ENCODE data around the gene MCM3. TPM values are rescaled to one million over a fixed set of nuclear protein-coding genes. Genes with fewer than 3 reads are reported as not detected.

The MCM3 gene
- total RNA-seq, 1 experiment from 2014 or later, result 107 TPM

DNA sequence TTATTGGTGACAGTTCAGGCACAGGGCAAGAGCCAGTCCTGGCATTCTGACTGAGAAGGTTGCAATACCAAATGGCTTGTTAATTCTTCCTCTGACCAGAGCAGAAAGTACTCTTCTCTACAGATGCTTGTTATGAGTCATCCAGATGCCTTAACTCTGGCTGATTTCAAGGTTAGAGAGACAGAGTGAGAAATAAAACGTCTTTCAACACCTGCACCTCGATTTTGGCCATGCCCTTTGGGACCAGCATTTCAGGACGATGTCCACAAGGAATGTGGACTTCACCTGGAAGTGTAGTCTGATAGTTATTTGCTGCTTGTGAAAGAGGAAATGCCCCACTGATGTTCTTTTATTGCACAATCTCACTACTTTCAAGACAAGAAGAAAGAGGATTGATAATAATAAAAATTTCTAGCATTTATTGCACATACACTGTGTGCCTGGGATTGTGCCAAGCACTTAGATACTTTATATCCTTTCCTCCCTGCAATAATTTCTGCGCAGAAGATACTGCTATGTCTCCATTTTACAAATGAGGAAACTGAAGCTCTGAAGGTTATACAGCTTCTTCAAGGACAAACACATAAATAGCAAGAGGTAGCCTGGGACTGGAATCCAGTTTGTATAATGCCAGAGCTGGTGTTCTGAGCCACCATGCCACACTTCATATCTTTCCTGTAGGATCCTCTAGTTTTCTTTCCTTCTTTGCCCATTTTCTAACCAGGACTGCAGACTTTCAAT is 33.5 kb upstream of the MCM3 start:
- H3K27ac ChIP-seq (ENCODE audit: low read length), result no peak overlapping the region
- no peaks in the 10 kb centered on the region for H3K4me1 ChIP-seq (ENCODE audit: control insufficient read depth, insufficient read depth, low read length)
- intact Hi-C loops (cut with micrococcal nuclease; ENCODE audit: unreplicated experiment) (no loop called here), in situ Hi-C loops (cut with HindIII; ENCODE audit: low pct_unique_long_range_greater_than_20kb, low sequenced_read_pairs) (no loop called here)
- ChIA-PET CTCF (no interaction called here), POLR2A (interaction anchor here (0.6 kb wide), 1 partner anchor 105 kb away, joined by 6 read pairs; no protein-coding TSS in a partner anchor)
- no peaks in the 10 kb centered on the region for H3K9me3 ChIP-seq (ENCODE audit: control insufficient read depth, insufficient read depth, low read depth, low read length)
- no peaks in the 10 kb centered on the region for H3K27me3 ChIP-seq (ENCODE audit: control insufficient read depth, insufficient read depth, low read length)
- BruUV-seq (replicated peaks), result no TSS peak
- H3K36me3 ChIP-seq (ENCODE audit: control insufficient read depth, insufficient read depth, low read length), result no peaks in the 10 kb centered on the region
- DNase-seq (ENCODE audit: low read depth, low spot score) (no peak), ATAC-seq (no peak)
- H3K4me3 ChIP-seq (ENCODE audit: low read depth in 2 of 2, low read length in 2 of 2), result no peak overlapping the region
- TF ChIP-seq TCF7L2 (IDR thresholded peaks at IDR 0.05; ENCODE audit: low read depth, low read length) (no peak), SIN3A (IDR thresholded peaks at IDR 0.05; ENCODE audit: borderline replicate concordance, insufficient read depth, low read depth, low read length) (no peak), POLR2AphosphoS5 (IDR thresholded peaks at IDR 0.05; ENCODE audit: low read depth, low read length) (no peak)
- TF ChIP-seq, protein P1, sequence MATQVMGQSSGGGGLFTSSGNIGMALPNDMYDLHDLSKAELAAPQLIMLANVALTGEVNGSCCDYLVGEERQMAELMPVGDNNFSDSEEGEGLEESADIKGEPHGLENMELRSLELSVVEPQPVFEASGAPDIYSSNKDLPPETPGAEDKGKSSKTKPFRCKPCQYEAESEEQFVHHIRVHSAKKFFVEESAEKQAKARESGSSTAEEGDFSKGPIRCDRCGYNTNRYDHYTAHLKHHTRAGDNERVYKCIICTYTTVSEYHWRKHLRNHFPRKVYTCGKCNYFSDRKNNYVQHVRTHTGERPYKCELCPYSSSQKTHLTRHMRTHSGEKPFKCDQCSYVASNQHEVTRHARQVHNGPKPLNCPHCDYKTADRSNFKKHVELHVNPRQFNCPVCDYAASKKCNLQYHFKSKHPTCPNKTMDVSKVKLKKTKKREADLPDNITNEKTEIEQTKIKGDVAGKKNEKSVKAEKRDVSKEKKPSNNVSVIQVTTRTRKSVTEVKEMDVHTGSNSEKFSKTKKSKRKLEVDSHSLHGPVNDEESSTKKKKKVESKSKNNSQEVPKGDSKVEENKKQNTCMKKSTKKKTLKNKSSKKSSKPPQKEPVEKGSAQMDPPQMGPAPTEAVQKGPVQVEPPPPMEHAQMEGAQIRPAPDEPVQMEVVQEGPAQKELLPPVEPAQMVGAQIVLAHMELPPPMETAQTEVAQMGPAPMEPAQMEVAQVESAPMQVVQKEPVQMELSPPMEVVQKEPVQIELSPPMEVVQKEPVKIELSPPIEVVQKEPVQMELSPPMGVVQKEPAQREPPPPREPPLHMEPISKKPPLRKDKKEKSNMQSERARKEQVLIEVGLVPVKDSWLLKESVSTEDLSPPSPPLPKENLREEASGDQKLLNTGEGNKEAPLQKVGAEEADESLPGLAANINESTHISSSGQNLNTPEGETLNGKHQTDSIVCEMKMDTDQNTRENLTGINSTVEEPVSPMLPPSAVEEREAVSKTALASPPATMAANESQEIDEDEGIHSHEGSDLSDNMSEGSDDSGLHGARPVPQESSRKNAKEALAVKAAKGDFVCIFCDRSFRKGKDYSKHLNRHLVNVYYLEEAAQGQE (IDR thresholded peaks at IDR 0.05; ENCODE audit: insufficient read depth in 1 of 2, low read depth in 2 of 2, low read length in 1 of 2), result no peak
- TF ChIP-seq, protein P2, sequence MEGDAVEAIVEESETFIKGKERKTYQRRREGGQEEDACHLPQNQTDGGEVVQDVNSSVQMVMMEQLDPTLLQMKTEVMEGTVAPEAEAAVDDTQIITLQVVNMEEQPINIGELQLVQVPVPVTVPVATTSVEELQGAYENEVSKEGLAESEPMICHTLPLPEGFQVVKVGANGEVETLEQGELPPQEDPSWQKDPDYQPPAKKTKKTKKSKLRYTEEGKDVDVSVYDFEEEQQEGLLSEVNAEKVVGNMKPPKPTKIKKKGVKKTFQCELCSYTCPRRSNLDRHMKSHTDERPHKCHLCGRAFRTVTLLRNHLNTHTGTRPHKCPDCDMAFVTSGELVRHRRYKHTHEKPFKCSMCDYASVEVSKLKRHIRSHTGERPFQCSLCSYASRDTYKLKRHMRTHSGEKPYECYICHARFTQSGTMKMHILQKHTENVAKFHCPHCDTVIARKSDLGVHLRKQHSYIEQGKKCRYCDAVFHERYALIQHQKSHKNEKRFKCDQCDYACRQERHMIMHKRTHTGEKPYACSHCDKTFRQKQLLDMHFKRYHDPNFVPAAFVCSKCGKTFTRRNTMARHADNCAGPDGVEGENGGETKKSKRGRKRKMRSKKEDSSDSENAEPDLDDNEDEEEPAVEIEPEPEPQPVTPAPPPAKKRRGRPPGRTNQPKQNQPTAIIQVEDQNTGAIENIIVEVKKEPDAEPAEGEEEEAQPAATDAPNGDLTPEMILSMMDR (IDR thresholded peaks at IDR 0.05), result no peak

DNA sequence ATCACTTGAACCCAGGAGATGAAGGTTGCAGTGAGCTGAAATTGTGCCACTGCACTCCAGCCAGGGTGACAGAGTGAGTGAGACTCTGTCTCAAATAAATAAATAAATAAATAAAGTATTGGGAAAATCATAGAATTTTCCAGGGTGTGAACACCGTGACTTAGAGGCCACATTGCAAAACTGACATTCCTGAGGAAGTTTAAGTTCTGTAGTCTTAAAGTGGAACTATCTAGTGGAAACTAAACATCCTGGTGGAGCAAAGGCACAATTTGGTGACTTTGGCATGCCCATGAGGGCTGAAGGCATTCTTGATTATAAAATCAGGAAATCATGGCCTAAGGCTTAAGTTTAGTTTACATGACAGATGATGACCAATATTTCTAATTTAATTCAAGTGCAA is 32.7 kb upstream of the MCM3 start:
- H3K27ac ChIP-seq (ENCODE audit: low read length), result no peak overlapping the region
- ATAC-seq (no peak), DNase-seq (ENCODE audit: low read depth, low spot score) (no peak)
- H3K9me3 ChIP-seq (ENCODE audit: control insufficient read depth, insufficient read depth, low read depth, low read length), result no peaks in the 10 kb centered on the region
- TF ChIP-seq, protein P2 (IDR thresholded peaks at IDR 0.05), result no peak
- TF ChIP-seq POLR2AphosphoS5 (IDR thresholded peaks at IDR 0.05; ENCODE audit: low read depth, low read length) (no peak), SIN3A (IDR thresholded peaks at IDR 0.05; ENCODE audit: borderline replicate concordance, insufficient read depth, low read depth, low read length) (no peak), TCF7L2 (IDR thresholded peaks at IDR 0.05; ENCODE audit: low read depth, low read length) (no peak)
- TF ChIP-seq, protein P1 (IDR thresholded peaks at IDR 0.05; ENCODE audit: insufficient read depth in 1 of 2, low read depth in 2 of 2, low read length in 1 of 2), result no peak
- no peaks in the 10 kb centered on the region for H3K4me1 ChIP-seq (ENCODE audit: control insufficient read depth, insufficient read depth, low read length)
- POLR2A ChIA-PET, result no interaction called here
- CTCF ChIA-PET, result no interaction called here
- in situ Hi-C loops (cut with HindIII; ENCODE audit: low pct_unique_long_range_greater_than_20kb, low sequenced_read_pairs) (no loop called here), intact Hi-C loops (cut with micrococcal nuclease; ENCODE audit: unreplicated experiment) (no loop called here)
- H3K27me3 ChIP-seq (ENCODE audit: control insufficient read depth, insufficient read depth, low read length), result no peaks in the 10 kb centered on the region
- H3K4me3 ChIP-seq (ENCODE audit: low read depth in 2 of 2, low read length in 2 of 2), result no peak overlapping the region
- BruUV-seq (replicated peaks), result no TSS peak
- H3K36me3 ChIP-seq (ENCODE audit: control insufficient read depth, insufficient read depth, low read length), result no peaks in the 10 kb centered on the region

Data from Panc1 (cell line).